Fibroblast of pulmonary artery (primary cell): ENCODE results near the gene TBCK.

Experiments
- DNase-seq: peaks from one replicate; pipeline ENCODE4 v3.0.0-alpha.2; 2010; ENCODE audit warnings: low read depth
- H3K4me3 ChIP-seq: replicated peaks from 2 replicates; pipeline ENCODE4 v1.5.1; 2011; ENCODE audit warnings: low read depth, mild to moderate bottlenecking, control low read depth, low read length, moderate library complexity
- TF ChIP-seq, protein P1 (sequence below): IDR thresholded peaks from 2 replicates; pipeline ENCODE4 v1.5.1; 2011; ENCODE audit warnings: mild to moderate bottlenecking, control low read depth, low read length, inconsistent platforms; ENCODE audit errors: missing control alignments

TBCK gene

DNA sequence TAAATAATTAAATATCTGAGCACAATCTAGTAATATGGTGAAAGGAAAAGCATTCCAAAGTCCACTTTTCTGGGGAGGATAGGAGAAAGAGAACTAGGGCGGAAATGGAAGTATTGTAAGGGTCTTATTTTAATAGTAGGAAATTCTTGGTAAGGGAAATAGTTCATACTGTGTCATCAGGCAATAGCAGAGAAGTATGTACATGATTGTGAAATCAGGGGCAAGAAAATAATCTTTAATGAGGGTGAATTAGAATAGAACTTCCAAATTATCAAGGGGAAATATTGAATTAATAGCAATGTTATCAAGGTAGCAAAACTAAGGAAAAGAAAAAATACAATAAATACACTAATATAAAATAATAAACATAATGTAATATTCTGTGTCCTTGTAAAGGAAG, 37.8 kb upstream of the TBCK start:
- DNase-seq: peak; percentile 16
- TF ChIP-seq, protein P1, sequence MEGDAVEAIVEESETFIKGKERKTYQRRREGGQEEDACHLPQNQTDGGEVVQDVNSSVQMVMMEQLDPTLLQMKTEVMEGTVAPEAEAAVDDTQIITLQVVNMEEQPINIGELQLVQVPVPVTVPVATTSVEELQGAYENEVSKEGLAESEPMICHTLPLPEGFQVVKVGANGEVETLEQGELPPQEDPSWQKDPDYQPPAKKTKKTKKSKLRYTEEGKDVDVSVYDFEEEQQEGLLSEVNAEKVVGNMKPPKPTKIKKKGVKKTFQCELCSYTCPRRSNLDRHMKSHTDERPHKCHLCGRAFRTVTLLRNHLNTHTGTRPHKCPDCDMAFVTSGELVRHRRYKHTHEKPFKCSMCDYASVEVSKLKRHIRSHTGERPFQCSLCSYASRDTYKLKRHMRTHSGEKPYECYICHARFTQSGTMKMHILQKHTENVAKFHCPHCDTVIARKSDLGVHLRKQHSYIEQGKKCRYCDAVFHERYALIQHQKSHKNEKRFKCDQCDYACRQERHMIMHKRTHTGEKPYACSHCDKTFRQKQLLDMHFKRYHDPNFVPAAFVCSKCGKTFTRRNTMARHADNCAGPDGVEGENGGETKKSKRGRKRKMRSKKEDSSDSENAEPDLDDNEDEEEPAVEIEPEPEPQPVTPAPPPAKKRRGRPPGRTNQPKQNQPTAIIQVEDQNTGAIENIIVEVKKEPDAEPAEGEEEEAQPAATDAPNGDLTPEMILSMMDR: no peak
- no peak overlapping the region for H3K4me3 ChIP-seq

DNA sequence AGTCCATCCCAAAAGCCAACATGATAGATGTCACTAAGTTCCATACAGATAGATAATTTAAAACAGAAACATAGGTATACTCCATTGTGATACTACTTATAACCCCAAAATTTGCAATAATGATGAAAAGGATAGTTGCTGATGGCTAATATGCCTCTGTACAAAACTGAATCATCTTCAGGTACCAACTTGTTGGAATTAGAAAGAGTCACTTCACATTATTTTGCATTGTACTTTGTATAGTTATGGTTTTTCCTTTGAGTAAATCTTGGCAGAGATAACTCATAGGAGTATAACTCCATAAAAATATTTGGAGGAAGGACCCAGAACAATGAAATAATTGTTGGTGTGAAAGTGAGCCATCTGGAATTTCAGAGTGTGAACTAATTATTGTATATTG, 35.0 kb upstream of the TBCK start:
- no peak overlapping the region for H3K4me3 ChIP-seq
- TF ChIP-seq, protein P1: no peak
- no peak for DNase-seq

DNA sequence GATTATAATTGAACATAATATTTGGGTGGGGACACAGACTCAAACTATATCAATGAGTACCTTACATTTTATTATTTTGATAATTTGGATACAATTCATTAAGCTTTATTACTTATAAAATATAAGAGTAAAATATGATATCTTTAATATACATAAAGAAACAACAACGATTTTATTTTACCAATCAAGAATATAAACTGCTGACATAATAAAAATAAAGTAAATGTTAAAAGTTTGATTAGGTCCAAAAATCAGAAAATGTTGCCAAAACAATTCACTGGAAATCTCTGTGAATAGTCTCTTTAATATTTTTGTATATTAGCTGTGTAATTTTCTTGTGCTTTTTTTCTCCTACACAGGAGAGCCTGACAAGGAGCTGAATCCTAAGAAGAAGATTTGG, 31.2 kb upstream of the TBCK start:
- TF ChIP-seq, protein P1: no peak
- H3K4me3 ChIP-seq: no peak overlapping the region
- no peak for DNase-seq

DNA sequence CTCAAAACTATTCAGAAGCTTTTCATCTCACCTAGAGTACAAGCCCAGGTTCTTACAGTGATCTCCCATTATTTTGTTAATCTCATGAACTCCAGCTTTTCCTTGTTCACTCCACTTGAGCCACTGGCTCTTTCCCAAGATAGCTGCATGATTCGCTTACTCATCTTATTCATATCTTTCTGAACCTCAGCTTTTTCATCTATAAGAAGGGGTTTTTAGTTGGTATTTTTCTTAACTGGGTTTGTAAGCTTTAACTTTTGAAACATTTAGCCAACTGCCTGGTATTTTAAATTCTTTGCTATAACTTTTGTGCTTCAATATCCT, 28.6 kb upstream of the TBCK start:
- peak; percentile 50 for DNase-seq
- no peak overlapping the region for H3K4me3 ChIP-seq
- TF ChIP-seq, protein P1: no peak

DNA sequence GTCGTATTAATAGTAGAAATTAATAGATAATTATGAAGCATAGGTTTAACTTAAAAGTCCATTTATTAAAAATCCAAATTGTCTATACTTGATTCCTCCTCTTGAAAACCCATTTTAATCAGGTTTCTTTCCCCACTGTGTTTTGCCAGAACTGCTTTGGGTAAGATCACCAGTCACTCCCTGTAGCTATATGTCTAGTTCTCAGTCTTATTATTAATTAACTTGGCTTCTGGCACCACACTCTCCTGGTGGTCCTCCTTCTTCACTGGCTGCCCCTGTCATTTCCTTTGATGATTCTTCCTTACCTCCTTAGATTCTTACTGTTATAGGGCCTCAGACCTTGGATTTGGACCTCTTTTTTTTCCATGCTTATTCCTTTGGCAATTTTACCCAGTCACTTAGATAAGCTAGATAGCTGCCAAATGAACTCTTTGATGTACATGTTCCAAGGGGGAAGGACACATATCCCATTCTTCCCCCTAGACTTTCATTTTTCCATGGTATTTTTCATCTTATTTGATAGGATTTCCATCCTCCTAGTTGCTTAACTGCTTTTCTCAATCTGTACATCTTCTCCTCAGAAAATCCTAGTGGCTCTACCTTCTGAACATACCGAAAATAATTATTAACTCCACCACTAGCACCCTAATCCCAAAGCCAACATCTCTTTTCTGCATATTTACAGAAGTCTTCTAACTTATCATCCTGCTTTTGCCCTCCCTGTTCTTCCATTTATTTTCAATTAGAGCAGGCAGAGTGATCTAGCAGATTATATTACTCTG, 28.0 kb upstream of the TBCK start:
- H3K4me3 ChIP-seq: no peak overlapping the region
- DNase-seq: no peak
- TF ChIP-seq, protein P1: no peak

DNA sequence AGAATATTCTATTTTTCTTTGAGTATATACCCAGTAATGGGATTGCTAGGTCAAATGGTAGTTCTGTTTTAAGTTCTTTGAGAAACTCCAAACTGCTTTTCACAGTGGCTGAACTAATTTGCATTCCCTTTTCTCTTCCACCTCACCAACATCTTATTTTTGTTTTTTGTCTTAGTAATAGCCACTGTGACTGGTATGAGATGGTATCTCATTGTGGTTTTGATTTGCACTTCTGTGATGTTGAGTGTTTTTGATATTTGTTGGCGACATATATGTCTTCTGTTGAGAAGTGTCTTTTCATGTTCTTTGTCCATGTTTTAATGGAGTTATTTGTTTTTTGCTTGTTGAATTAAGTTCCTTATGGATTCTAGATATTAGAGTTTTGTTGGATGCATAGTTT, 24.8 kb upstream of the TBCK start:
- TF ChIP-seq, protein P1: no peak
- H3K4me3 ChIP-seq: no peak overlapping the region
- no peak for DNase-seq

DNA sequence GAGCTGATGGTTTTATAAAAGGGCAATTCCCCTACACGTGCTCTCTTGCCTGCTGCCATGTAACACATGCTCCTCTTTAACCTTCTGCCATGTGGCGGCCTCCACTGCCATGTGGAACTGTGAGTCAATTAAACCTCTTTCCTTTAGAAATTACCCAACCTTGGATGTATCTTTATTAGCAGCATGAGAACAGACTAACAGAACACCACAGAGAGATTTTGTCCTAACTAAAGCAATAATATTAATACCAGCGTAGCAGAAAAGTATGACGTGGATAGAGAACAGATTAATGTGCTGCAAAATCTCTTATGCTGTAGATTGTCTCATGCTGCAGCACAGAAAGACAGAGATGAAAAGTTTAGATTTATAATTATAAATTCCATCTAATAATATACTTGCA, 23.4 kb upstream of the TBCK start:
- no peak overlapping the region for H3K4me3 ChIP-seq
- DNase-seq: no peak
- TF ChIP-seq, protein P1: no peak
